Measurements from ENCODE around the gene E4F1.
"Not testable (repeated sequence)": the region's sequence is repeated elsewhere in the genome, so short reads cannot be mapped to it uniquely, and the experiment has no call there.

E4F1 gene

GRCh38 chr16:2199621-2200139 lies 23.7 kb upstream of the E4F1 start:
- H3K36me3 ChIP-seq (ENCODE audit: control insufficient read depth, low read length), result no peaks in the 10 kb centered on the region
- no peaks in the 10 kb centered on the region for H3F3A ChIP-seq (ENCODE audit: control insufficient read depth, insufficient read depth)
- peaks cover 49% of the 10 kb centered on the region for H3K27me3 ChIP-seq (ENCODE audit: control insufficient read depth, low read length)
- TF ChIP-seq CTCF (IDR thresholded peaks at IDR 0.05; ENCODE audit: low read depth, low read length, poor library complexity, severe bottlenecking) (no peak), EZH2phosphoT487 (IDR thresholded peaks at IDR 0.05; ENCODE audit: borderline replicate concordance, low read length) (no peak)
- no peak overlapping the region for H3K27ac ChIP-seq (ENCODE audit: low read depth, low read length)
- H3K9me3 ChIP-seq (ENCODE audit: control insufficient read depth, insufficient read depth, low read length), result no peaks in the 10 kb centered on the region
- no peaks in the 10 kb centered on the region for H3K79me2 ChIP-seq (ENCODE audit: control insufficient read depth, low read length)
- H4K20me1 ChIP-seq (ENCODE audit: control insufficient read depth, insufficient read depth, low read depth, low read length), result peaks cover 5% of the 10 kb centered on the region; the same call in 1 of the 2 replicates
- no peaks in the 10 kb centered on the region for H3K9me2 ChIP-seq (replicated peaks; ENCODE audit: control insufficient read depth, low read length)
- no peak overlapping the region for H3K4me2 ChIP-seq (ENCODE audit: low read length)
- peaks cover 14% of the 10 kb centered on the region for H3K4me1 ChIP-seq (ENCODE audit: control insufficient read depth, low read length)
- H3K4me3 ChIP-seq (ENCODE audit: low read length), result no peak overlapping the region

- Histone ChIP-seq H3K27ac (ENCODE audit: low read depth, low read length) (no peak overlapping the region), H3K4me2 (ENCODE audit: low read length) (no peak overlapping the region), H3K9me3 (ENCODE audit: control insufficient read depth, insufficient read depth, low read length) (no peaks in the 10 kb centered on the region), H3K9me2 (replicated peaks; ENCODE audit: control insufficient read depth, low read length) (no peaks in the 10 kb centered on the region), H3K79me2 (ENCODE audit: control insufficient read depth, low read length) (no peaks in the 10 kb centered on the region), H3K36me3 (ENCODE audit: control insufficient read depth, low read length) (no peaks in the 10 kb centered on the region), H3K4me1 (ENCODE audit: control insufficient read depth, low read length) (peaks cover 14% of the 10 kb centered on the region), H3K27me3 (ENCODE audit: control insufficient read depth, low read length) (peaks cover 42% of the 10 kb centered on the region), H3K4me3 (ENCODE audit: low read length) (no peak overlapping the region), H4K20me1 (ENCODE audit: control insufficient read depth, insufficient read depth, low read depth, low read length) (peaks cover 1% of the 10 kb centered on the region; the same call in 1 of the 2 replicates), H3F3A (ENCODE audit: control insufficient read depth, insufficient read depth) (no peaks in the 10 kb centered on the region)
- no peak for TF ChIP-seq EZH2phosphoT487 (IDR thresholded peaks at IDR 0.05; ENCODE audit: borderline replicate concordance, low read length)
- no peak for TF ChIP-seq CTCF (IDR thresholded peaks at IDR 0.05; ENCODE audit: low read depth, low read length, poor library complexity, severe bottlenecking)
Observed at GRCh38 chr16:2200313-2200712, 23.1 kb upstream of the E4F1 start.

- H3K27me3 ChIP-seq (ENCODE audit: control insufficient read depth, low read length), result peaks cover 20% of the 10 kb centered on the region
- H3K27ac ChIP-seq (ENCODE audit: low read depth, low read length); H3K4me2 ChIP-seq (ENCODE audit: low read length); H4K20me1 ChIP-seq (ENCODE audit: control insufficient read depth, insufficient read depth, low read depth, low read length); H3K9me3 ChIP-seq (ENCODE audit: control insufficient read depth, insufficient read depth, low read length); H3F3A ChIP-seq (ENCODE audit: control insufficient read depth, insufficient read depth); H3K4me3 ChIP-seq (ENCODE audit: low read length); H3K9me2 ChIP-seq (replicated peaks; ENCODE audit: control insufficient read depth, low read length): not testable (repeated sequence)
- H3K4me1 ChIP-seq (ENCODE audit: control insufficient read depth, low read length), result peaks cover 19% of the 10 kb centered on the region
- peaks cover 23% of the 10 kb centered on the region for H3K36me3 ChIP-seq (ENCODE audit: control insufficient read depth, low read length)
- H3K79me2 ChIP-seq (ENCODE audit: control insufficient read depth, low read length), result peaks cover 24% of the 10 kb centered on the region
Observed at GRCh38 chr16:2203119-2203688, 20.2 kb upstream of the E4F1 start.

GRCh38 chr16:2204416-2205103 lies 18.8 kb upstream of the E4F1 start:
- Histone ChIP-seq H3F3A (ENCODE audit: control insufficient read depth, insufficient read depth) (no peaks in the 10 kb centered on the region), H4K20me1 (ENCODE audit: control insufficient read depth, insufficient read depth, low read depth, low read length) (no peaks in the 10 kb centered on the region), H3K79me2 (ENCODE audit: control insufficient read depth, low read length) (peaks cover 24% of the 10 kb centered on the region), H3K9me2 (replicated peaks; ENCODE audit: control insufficient read depth, low read length) (no peaks in the 10 kb centered on the region), H3K4me1 (ENCODE audit: control insufficient read depth, low read length) (peaks cover 19% of the 10 kb centered on the region), H3K9me3 (ENCODE audit: control insufficient read depth, insufficient read depth, low read length) (no peaks in the 10 kb centered on the region), H3K27ac (ENCODE audit: low read depth, low read length) (peak overlapping the region; percentile 56; the same call in 1 of the 2 replicates), H3K27me3 (ENCODE audit: control insufficient read depth, low read length) (peaks cover 9% of the 10 kb centered on the region), H3K36me3 (ENCODE audit: control insufficient read depth, low read length) (peaks cover 36% of the 10 kb centered on the region), H3K4me2 (ENCODE audit: low read length) (peak overlapping the region; percentile 99), H3K4me3 (ENCODE audit: low read length) (peak overlapping the region; percentile 96)
- TF ChIP-seq EZH2phosphoT487 (IDR thresholded peaks at IDR 0.05; ENCODE audit: borderline replicate concordance, low read length) (no peak), CTCF (IDR thresholded peaks at IDR 0.05; ENCODE audit: low read depth, low read length, poor library complexity, severe bottlenecking) (no peak)
